ENCODE measurements around the gene CBFA2T2.

DNA sequence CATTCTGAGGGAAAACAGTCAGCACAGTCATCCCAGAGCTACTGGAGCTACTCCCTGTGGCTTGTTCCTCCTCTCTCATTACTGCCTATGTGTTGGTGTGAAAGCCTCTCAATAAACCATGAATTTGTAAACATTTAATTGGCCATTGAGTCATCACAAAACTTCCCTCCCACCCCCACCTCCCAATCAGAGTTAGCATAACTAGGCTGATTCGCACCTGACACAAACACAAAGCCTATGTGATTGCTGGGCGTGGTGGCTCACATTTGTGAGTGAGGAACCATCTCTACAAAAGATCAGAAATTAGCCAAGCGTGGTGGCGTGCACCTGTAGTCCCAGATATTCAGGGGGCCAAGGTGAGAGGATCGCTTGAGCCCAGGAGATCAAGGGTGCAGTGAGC is 29.2 kb upstream of the CBFA2T2 start:
- TF ChIP-seq POLR2A (IDR thresholded peaks at IDR 0.05), result no peak
- TF ChIP-seq, protein P1, sequence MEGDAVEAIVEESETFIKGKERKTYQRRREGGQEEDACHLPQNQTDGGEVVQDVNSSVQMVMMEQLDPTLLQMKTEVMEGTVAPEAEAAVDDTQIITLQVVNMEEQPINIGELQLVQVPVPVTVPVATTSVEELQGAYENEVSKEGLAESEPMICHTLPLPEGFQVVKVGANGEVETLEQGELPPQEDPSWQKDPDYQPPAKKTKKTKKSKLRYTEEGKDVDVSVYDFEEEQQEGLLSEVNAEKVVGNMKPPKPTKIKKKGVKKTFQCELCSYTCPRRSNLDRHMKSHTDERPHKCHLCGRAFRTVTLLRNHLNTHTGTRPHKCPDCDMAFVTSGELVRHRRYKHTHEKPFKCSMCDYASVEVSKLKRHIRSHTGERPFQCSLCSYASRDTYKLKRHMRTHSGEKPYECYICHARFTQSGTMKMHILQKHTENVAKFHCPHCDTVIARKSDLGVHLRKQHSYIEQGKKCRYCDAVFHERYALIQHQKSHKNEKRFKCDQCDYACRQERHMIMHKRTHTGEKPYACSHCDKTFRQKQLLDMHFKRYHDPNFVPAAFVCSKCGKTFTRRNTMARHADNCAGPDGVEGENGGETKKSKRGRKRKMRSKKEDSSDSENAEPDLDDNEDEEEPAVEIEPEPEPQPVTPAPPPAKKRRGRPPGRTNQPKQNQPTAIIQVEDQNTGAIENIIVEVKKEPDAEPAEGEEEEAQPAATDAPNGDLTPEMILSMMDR (IDR thresholded peaks at IDR 0.05), result no peak
- no peak for TF ChIP-seq EP300 (IDR thresholded peaks at IDR 0.05)

Data from stomach (tissue), 4 donors.